SHP77 (cell line): Measurements from ENCODE around the gene TAS1R2.

ENCODE experiments used
- DNase-seq, 2 experiments: peaks; one replicate each; lab custom pipeline; 2025; lab: John Stamatoyannopoulos, UW

Gene TAS1R2

GRCh38 chr1:18820791-18821641 is 38.4 kb downstream of the TAS1R2 start:
- DNase-seq, result peak; percentile 44 to 54

- DNase-seq, result no peak
These were observed 39.3 kb downstream of the TAS1R2 start for GRCh38 chr1:18819986-18820790.

- no peak for DNase-seq
These were observed 40.3 kb downstream of the TAS1R2 start for GRCh38 chr1:18819203-18819602.

GRCh38 chr1:18817795-18818435 is 41.5 kb downstream of the TAS1R2 start:
- DNase-seq, result peak in 1 of 2 experiments; percentile 8

- no peak for DNase-seq
These were observed 42.1 kb downstream of the TAS1R2 start for GRCh38 chr1:18817316-18817715.

- no peak for DNase-seq
These were observed 42.7 kb downstream of the TAS1R2 start for GRCh38 chr1:18816808-18817207.

GRCh38 chr1:18814874-18815531 is 44.5 kb downstream of the TAS1R2 start:
- no peak for DNase-seq

- DNase-seq, result no peak
These were observed 45.0 kb downstream of the TAS1R2 start for GRCh38 chr1:18814425-18814824.

GRCh38 chr1:18812453-18812939 is 47.0 kb downstream of the TAS1R2 start:
- no peak for DNase-seq

GRCh38 chr1:18811733-18812452 is 47.6 kb downstream of the TAS1R2 start:
- no peak for DNase-seq

- no peak for DNase-seq
These were observed 49.2 kb downstream of the TAS1R2 start for GRCh38 chr1:18809953-18810899.

GRCh38 chr1:18808550-18808949 is 50.9 kb downstream of the TAS1R2 start:
- no peak for DNase-seq

- no peak for DNase-seq
These were observed 52.0 kb downstream of the TAS1R2 start for GRCh38 chr1:18807334-18808063.

GRCh38 chr1:18805925-18806849 is 53.3 kb downstream of the TAS1R2 start:
- DNase-seq, result no peak

- no peak for DNase-seq
These were observed 54.1 kb downstream of the TAS1R2 start for GRCh38 chr1:18805150-18805879.

- no peak for DNase-seq
These were observed 55.6 kb downstream of the TAS1R2 start for GRCh38 chr1:18803851-18804250.

- DNase-seq, result no peak
These were observed 56.2 kb downstream of the TAS1R2 start for GRCh38 chr1:18803151-18803791.
